Stomach (tissue), 9 donors: Measurements from ENCODE around the gene USP10. TPM values are rescaled to one million over a fixed set of nuclear protein-coding genes. Genes with fewer than 3 reads are reported as not detected.

Source experiments
- DNase-seq, 2 donors: peaks; one replicate each; pipeline versions ENCODE4 v3.0.0 to v3.0.0-alpha.2; 2013 to 2019
- H3K27ac ChIP-seq, 5 donors: fragments of 200-600 bp in 4 of 5; sonication (generic) in 4 of 5; one replicate each; pipeline ENCODE4 v1.5.1; 2013 to 2019; ENCODE audit warnings: mild to moderate bottlenecking in 1 of 5, moderate library complexity in 1 of 5
- H3K27me3 ChIP-seq, 3 donors: fragments of 200-600 bp; sonication (generic); one replicate each; pipeline ENCODE4 v1.5.1; 2017 to 2019; ENCODE audit warnings: mixed run types in 1 of 3
- H3K36me3 ChIP-seq, 4 donors: fragments of 200-600 bp; sonication (generic); 1 replicate in 3 of 4; 2 replicates in 1 of 4; pipeline ENCODE4 v1.5.1; 2016 to 2019
- H3K4me1 ChIP-seq, 4 donors: fragments of 200-600 bp; sonication (generic); one replicate each; pipeline ENCODE4 v1.5.1; 2016 to 2019
- H3K4me3 ChIP-seq, 4 donors: fragments of 200-600 bp; sonication (generic) in 3 of 4; one replicate each; pipeline ENCODE4 v1.5.1; 2016 to 2019; ENCODE audit warnings: mild to moderate bottlenecking in 1 of 4
- H3K9me3 ChIP-seq, 4 donors: fragments of 200-600 bp; sonication (generic); one replicate each; pipeline ENCODE4 v1.5.1; 2016 to 2019
- CTCF ChIP-seq, 7 experiments: fragments of 450-650 bp in 4 of 7; fragments of 200-600 bp in 3 of 7; sonication (generic) in 3 of 7; IDR thresholded peaks; one replicate each; pipeline ENCODE4 v1.5.1; 2016 to 2019; ENCODE audit warnings: antibody characterized with exemption in 7 of 7, control low read depth in 2 of 7, mild to moderate bottlenecking in 1 of 7
- EP300 ChIP-seq: sonication (generic); formaldehyde crosslinking; IDR thresholded peaks from one replicate; pipeline ENCODE4 v1.6.1; 2017; ENCODE audit warnings: antibody characterized with exemption
- POLR2A ChIP-seq, 4 donors: fragments of 450-650 bp; IDR thresholded peaks; one replicate each; pipeline ENCODE4 v1.6.1; 2016; ENCODE audit warnings: antibody characterized with exemption in 4 of 4, control low read depth in 2 of 4, mild to moderate bottlenecking in 1 of 4, moderate library complexity in 1 of 4
- POLR2AphosphoS5 ChIP-seq, 3 donors: sonication (generic); formaldehyde crosslinking; IDR thresholded peaks; one replicate each; pipeline ENCODE4 v1.6.1; 2016; ENCODE audit warnings: antibody characterized with exemption in 3 of 3
- WGBS, 5 donors: extraction: QIAGEN DNeasy Blood & Tissue Kit in 3 of 5; methylation state at CpG; one replicate each; pipeline versions ENCODE4 v1.1.5 to v1.1.7; 2013 to 2018; 5-methylcytosine and 5-hydroxymethylcytosine counted together
- intact Hi-C: fragments of 100-400 bp; cut with DNase I; formaldehyde crosslinking; loops from one replicate; pipeline ENCODE4 v1.15.1; 2023; ENCODE audit warnings: low total_unique reads
- polyA plus RNA-seq, 3 donors: library from polyadenylated mRNA; stranded (reverse); fragments of 200-250 nt; gene quantifications; one replicate each; pipeline ENCODE4 v1.2.3, GENCODE V29; 2013
- total RNA-seq, 5 donors: library from RNA; depleted of rRNA; stranded (reverse); fragments of >200 nt; gene quantifications; one replicate each; pipeline versions ENCODE4 v1.1.0 to v1.2.3, GENCODE V29; 2014 to 2016
- donor health status: healthy with polysubstance abuse.
- donor health status: Bipolar disorder and iron deficiency.
- donor health status: healthy.

Gene USP10
- total and polyA plus RNA-seq, 8 donors = 17.1 to 183 (median 44.8) TPM

GRCh38 chr16:84724606-84725309 is 25.0 kb downstream of the USP10 start:
- H3K4me3 ChIP-seq = no peak overlapping the region
- peak overlapping the region in 3 of 5 donors; percentile 13 to 29 (median 25) for H3K27ac ChIP-seq
- 50 to 62% (median 59%) methylated on average over 6 of the region's 6 CpGs for WGBS, 5 donors
- H3K27me3 ChIP-seq = no peaks in the 10 kb centered on the region
- H3K36me3 ChIP-seq = peaks cover 0 to 4% (median 0%) of the 10 kb centered on the region in 4 donors
- intact Hi-C loops = loop anchor here (5.0 kb wide), 2 partner anchors 52 to 212 kb away; no protein-coding TSS in a partner anchor
- TF ChIP-seq CTCF (IDR thresholded peaks at IDR 0.05) = no peak
- no peak for DNase-seq
- peaks cover 24 to 77% (median 57%) of the 10 kb centered on the region in 4 donors for H3K4me1 ChIP-seq
- H3K9me3 ChIP-seq = no peaks in the 10 kb centered on the region

- Histone ChIP-seq H3K27me3 (no peaks in the 10 kb centered on the region), H3K4me3 (no peak overlapping the region), H3K27ac (peak overlapping the region in 3 of 5 donors; percentile 29 to 72 (median 68)), H3K36me3 (peaks cover 0 to 4% (median 0%) of the 10 kb centered on the region in 4 donors), H3K9me3 (no peaks in the 10 kb centered on the region), H3K4me1 (peaks cover 31 to 80% (median 61%) of the 10 kb centered on the region in 4 donors)
- intact Hi-C loops = loop anchor here (5.0 kb wide), 1 partner anchor 53 kb away; no protein-coding TSS in a partner anchor
- TF ChIP-seq EP300 = no peak
- TF ChIP-seq POLR2A (IDR thresholded peaks at IDR 0.05) = no peak
- TF ChIP-seq CTCF (IDR thresholded peaks at IDR 0.05) = no peak
- no peak for TF ChIP-seq POLR2AphosphoS5 (IDR thresholded peaks at IDR 0.05)
- WGBS, 5 donors = 46 to 66% (median 49%) methylated on average over 9 of the region's 9 CpGs
- DNase-seq = no peak
Observed at GRCh38 chr16:84725481-84726078, 25.8 kb downstream of the USP10 start.

- Histone ChIP-seq H3K27me3 (no peaks in the 10 kb centered on the region), H3K4me1 (peaks cover 37 to 86% (median 67%) of the 10 kb centered on the region in 4 donors), H3K9me3 (no peaks in the 10 kb centered on the region), H3K27ac (peak overlapping the region in 4 of 5 donors; percentile 21 to 72 (median 69)), H3K4me3 (peak overlapping the region in 2 of 4 donors; percentile 23 to 24), H3K36me3 (peaks cover 0 to 4% (median 0%) of the 10 kb centered on the region in 4 donors)
- peak; percentile 93 to 94 for DNase-seq
- WGBS, 5 donors = 9 to 14% (median 12%) methylated on average over 12 of the region's 12 CpGs
- intact Hi-C loops = loop anchor here (5.0 kb wide), 1 partner anchor 54 kb away; no protein-coding TSS in a partner anchor
- TF ChIP-seq POLR2A (IDR thresholded peaks at IDR 0.05) = no peak
- peak in 1 of 3 donors; percentile 73 for TF ChIP-seq POLR2AphosphoS5 (IDR thresholded peaks at IDR 0.05)
- TF ChIP-seq CTCF (IDR thresholded peaks at IDR 0.05) = peak in 5 of 7 experiments; percentile 71 to 94 (median 89)
- TF ChIP-seq EP300 = no peak
Observed at GRCh38 chr16:84726079-84726668, 26.4 kb downstream of the USP10 start.
